HG02970 (cell line): Measurements from ENCODE around the gene BCAS3.

Source experiments
- ATAC-seq: cut with Tn5 transposase; IDR thresholded peaks from one replicate; pipeline ENCODE4 v1.9.1; 2021; ENCODE audit warnings: mild to moderate bottlenecking, moderate library complexity, moderate number of reproducible peaks; ENCODE audit not compliant: unreplicated experiment, low FRiP score

Gene BCAS3

DNA sequence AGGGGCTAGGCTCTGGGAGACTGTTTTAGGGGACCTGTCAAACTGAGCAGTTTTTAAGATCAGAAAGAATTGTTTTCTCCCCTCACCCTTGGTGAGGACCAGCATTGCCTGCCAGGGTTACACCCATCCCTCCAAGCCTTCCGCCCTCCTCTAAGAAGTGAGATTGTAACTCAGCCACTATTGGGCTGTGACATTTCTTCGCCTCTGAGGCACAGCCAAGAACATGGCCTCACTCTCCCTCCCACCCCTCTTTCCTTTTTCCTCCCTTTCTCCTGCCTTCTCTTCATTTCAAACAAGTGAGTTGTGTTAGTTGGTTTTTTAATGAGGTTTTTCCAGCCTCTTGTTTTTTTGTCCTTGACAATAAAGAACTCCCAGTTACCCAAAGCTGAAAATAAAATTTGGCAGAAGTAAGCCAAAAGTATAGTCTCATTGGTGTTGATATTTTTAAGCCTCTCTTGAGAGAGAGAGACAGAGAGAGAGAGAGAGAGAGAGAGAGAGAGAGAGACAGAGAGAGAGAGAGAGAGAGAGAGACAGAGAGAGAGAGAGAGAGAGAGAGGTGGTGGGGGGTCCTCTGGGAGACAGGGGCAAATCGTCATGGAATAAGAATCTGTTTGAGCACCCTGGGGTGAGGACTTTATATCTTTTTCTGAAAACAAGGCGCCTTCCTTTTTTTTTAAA lies 644.8 kb downstream of the BCAS3 start:
- ATAC-seq = no peak

DNA sequence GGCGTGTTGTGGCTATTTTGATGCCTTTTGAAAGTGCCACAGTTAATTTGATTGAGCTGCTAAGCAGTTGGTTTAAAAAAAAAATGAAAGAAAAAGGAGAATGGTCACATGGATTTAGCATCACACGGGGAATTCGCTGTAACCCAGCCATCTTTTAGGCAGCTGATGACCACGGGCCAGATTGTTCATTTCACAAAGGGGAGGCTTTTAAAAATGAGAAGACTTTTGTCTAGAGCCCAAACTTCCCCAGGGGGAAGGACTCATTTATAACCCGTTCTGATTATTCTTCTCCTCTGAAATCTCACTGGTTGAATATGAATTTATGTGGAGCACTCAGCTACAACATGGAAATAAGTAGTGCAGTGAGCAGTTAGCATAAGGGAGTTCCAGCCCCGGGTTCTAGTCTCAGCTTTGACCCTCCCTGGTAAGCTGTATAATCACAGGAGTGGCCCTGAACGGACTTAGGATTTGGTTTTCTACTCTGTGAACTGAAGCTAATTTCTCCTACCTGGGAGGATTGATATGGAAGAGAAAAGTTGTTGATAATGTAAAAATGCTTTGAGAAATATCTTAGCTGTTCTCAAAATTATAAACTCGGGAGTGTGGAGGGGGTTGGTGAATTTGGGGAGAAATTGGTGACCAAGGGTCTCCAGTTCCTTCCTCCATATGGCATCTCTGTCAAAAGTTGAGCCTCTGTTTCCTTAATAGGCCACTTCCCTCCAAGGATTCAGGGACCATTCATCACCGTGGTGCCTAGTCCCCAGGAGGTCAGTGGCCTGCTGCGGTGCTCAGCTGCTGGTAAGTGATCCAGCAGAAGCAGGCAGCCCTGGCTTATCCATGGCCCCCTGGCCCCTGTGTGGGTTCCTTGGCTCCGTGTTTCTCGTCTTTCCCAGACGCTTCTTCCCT lies 645.6 kb downstream of the BCAS3 start:
- ATAC-seq = no peak

DNA sequence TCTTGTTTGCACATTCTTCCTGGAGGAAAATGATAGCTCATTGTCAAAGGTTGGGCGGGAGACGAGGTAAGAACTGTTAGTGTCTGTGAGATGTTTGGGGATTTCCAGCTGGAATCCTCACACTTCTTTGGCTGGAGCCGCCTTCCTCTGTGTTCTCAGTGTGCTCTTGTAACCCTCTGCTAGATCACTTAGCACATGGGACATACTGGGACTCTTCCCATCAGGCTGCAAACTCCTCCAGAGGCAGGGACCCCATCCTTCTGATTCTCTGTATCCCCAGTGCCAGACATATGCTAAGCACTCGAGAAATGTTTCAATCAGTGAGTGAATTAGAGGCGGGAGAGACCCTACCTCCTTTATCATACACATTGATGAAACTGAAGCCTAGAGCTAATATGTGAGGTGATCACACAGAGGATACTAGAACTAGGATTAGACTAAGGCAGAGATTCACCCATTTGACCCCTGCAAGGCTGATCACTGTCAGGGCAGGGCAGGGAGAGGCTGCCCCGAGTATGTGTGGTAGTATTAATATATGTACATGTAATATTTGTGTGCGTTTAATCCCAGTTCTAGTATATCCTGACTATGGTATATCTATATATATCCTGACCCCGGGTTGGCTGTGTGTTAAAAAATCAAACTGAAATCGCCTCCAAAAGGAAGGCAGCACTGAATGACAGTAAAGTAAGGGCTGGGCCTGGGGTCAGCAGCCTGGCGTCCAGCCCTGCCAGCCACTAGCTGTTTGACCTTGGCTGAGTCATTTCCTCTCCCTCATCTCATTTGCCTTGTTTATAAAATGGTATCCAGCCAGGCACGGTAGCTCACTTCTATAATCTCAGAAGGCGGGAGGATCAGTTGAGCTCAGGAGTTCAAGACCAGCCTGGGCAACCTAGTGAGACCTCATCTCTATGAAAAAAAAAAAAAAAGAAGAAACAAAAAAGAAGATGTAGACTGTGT lies 646.5 kb downstream of the BCAS3 start:
- no peak for ATAC-seq

DNA sequence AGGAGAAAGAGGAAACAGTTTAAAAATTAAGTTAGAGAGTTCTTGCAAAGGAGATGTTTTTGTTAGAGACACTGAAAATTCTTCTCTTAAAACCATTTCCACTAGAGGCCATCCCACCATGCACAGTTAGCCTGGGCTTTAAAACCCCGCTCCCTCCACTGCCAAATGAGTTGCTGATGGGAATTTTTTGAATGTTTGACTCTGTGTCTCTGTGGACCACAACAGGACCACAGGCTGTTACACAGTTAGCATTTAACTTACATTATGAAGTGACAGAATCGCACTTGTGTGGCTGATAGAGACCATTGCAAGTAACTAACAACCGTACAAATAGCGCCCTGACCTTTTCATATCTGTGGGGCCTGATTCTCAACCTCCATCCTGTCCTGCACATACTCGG lies 647.3 kb downstream of the BCAS3 start:
- ATAC-seq = no peak

DNA sequence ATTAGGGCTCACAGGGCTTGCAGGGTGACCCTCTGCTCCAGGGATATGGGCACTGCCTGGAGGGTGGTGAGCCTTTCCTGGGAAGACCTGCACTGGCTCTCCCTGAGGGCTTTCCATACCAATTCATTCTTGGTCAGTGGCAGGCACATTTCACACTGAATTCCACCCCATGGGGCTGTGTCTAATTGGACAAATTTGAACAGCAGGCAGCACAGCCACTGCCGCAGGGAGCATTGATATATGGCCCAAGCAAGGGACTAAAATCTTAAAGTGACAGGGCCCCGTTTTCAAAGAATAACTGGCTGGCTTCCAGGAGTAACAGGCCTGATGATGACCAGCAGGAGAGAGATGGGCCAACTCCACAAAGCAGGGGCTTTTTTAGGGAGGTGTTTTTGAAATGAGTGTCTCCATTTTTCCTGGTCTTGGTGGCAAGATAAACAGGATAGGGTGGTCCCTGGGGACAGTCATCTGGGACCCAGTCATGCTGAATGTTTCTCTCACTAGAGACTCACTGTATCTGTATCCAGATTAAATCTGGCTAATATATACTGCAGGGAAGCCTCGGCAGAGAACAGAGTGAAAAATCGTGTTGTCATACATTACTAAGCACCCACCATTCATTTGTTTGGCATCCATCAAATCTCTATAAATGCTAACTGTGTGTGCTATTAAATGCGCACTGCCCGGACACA lies 647.9 kb downstream of the BCAS3 start:
- ATAC-seq = no peak

DNA sequence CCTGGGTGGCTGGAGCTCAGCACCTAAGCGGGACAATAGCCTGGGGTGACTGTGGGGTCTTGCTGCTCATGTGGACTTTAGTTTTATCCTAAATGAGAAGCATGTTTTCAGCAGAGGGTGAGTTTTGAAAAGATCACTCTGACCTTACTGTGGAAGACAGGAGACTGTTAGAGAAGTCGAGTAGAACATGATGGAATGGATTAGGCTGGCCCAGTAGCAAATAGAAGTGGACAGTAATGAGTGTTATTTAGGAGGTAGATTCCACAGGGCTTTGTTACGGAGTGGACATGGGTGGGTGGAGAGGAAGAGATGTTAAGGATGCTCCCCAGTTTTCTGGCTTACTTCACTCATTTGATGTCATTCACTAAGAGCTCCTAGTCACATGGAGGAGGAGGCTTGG lies 648.7 kb downstream of the BCAS3 start:
- ATAC-seq = no peak

DNA sequence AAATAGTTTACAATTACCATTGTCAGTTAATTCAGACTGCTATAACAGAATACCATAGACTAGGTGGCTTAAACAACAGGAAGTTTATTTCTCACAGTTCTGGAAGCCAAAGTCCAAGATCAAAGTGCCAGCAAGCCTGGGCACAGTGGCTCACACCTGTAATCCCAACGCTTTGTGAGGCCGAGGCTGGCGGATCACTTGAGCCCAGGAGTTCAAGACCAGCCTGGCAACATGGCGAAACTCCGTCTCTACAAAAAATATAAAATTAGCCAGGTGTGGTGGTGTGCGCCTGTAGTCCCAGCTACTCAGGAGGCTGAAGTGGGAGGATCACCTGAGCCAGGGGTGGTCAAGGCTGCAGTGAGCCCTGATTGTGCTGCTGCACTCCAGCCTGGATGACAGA lies 650.7 kb downstream of the BCAS3 start:
- no peak for ATAC-seq

DNA sequence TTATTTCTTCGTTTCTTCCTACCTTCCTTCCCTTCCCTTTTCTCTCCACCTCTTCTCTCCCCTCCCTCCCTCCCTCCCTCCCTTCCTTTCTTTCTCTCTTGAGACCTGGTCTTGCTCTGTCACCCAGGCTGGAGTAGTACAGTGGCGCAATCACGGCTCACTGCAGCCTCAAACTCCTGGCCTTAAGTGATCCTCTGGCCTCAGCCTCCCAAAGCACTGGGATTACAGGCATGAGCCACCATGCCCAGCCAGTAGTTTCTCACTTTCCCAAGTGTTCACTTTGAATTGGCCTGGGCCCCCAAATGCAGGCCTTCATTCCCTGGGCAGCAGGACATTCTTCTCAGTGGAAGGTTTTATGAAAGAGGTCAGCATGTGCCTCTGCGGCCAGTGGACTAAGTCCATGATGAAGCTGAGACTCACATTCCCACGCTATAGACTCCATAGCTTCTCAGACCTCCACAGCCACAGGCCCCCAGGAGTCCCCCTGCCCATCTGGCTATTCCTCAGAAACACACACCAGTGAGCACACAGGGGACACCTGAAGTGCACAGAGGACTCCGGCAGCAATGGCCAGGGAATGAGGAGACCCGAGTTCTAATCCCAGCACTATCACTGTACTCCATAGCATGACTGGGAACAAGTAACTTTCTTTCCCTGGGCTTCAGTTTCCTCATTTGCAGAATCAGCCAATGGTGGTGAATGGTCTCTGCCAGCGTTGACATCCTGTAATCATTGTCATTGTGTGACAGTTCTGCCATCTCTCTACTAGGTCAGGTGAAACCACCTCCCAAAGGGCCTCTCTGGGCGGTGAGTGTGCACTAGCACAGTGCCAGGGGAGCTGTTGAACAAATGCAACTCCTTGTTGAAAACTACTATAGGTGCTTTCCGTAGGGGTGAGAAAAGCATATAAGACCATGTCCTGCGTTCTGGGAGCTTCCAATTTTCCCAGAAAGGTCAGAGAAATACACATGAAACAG lies 652.8 kb downstream of the BCAS3 start:
- ATAC-seq = no peak

DNA sequence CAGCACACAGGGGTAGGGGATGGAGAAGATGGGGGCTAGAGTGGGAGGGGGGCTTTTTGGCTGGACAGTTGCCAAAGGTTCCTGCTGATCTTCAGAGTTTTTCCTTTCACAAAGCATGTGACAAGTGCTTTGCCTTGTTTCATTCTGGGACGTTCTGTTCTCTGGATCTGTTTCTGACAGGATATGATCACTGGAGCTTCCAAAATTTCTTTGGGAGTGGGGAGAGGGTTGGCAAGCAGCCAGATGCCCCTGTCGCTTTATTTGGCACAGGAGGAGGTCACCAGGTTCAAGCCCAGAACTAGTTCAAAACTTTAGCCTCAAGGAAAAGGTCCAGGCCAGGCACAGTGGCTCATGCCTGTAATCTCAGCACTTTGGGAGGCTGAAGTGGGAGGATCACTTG lies 653.5 kb downstream of the BCAS3 start:
- no peak for ATAC-seq

DNA sequence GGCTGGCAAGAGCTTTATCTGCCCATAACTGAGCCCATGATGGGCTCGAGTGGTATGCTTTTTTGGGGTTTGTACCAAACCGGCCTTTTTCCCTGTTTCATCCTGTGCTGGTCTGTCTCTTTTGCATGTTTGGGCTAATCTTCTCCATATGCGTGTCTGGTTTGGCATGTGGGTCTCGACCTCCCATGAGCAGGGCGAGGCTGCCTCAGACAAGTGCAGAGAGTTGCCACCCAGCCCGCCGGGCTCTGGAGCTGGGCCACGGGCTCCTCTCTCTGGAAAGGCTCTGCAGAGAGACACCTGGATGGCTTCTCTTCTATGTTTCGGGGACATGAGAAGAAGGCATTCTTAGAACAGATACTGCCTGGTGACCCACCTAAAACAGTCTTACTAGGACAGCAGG lies 654.2 kb downstream of the BCAS3 start:
- ATAC-seq = no peak

DNA sequence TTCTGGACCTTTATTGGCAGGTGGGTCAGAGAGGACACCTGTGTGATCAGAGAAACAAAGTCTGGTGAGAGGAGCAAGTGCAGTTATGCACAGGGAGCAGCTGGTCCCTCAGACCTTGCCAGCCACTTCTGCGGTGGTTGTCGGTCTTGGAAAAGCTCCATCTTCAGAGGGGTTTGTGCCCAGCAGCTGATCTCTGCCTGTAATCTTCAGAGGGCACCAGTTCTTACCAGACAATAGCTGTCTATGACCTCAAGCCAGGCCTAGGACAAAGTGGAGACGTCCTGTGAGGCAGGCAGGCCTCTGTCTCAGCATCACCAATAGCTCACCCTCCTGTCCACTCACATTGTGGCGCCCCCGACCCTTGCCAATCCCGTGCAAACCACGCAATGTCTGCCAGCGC lies 655.5 kb downstream of the BCAS3 start:
- ATAC-seq = no peak

DNA sequence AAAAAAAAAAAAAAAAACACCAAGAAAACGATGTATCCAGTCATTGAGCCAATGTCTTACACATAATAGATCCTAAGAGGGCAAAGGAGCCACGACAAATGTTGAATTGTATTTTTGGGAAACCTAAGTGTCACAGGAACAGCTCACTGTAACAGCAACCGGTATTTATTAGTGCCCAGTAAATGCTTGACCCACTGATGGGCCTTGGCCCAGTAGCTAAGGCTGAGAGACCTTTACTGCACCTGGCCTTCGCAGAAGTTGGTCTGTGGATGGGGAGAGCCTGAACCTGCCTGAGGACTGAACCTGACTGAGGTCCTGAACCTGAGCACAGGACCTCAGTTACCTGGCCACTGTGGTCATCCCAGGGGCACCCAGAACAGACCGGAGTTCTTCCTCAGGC lies 657.0 kb downstream of the BCAS3 start:
- ATAC-seq = no peak

DNA sequence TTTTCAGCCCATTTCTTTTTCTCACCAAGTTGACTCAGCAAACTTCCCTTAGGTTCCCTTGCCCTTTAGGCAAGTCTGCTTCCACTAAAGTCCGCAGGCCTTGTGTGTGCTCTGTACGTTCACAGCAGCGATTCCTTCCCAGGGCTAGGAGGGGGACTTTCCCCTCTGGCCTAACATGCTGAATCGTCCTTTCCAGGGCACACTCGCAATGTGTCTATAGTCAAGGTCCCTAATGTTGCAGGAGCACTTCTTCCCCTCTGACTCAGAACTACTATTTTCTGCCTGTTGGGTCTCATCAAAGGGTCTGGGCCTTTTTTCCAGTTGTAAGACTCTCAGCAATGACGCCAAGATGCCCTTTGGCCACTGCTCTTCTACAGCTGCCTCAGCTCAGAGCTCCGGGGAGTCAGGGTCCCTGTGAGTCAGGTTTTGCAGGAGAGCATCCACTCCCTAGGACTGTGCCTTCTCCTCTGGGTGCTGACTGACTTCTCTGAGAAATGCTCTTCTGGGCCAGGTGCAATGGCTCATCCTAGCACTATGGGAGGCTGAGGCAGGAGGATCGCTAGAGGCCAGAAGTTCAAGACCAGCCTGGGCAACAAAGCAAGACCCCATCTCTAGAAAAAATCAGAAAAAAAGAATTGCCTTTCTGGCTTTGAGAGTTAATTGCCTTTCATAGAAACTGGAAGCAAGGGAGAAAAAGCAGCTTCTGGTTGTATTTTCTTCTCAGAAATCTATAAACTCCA lies 657.6 kb downstream of the BCAS3 start:
- ATAC-seq = no peak

DNA sequence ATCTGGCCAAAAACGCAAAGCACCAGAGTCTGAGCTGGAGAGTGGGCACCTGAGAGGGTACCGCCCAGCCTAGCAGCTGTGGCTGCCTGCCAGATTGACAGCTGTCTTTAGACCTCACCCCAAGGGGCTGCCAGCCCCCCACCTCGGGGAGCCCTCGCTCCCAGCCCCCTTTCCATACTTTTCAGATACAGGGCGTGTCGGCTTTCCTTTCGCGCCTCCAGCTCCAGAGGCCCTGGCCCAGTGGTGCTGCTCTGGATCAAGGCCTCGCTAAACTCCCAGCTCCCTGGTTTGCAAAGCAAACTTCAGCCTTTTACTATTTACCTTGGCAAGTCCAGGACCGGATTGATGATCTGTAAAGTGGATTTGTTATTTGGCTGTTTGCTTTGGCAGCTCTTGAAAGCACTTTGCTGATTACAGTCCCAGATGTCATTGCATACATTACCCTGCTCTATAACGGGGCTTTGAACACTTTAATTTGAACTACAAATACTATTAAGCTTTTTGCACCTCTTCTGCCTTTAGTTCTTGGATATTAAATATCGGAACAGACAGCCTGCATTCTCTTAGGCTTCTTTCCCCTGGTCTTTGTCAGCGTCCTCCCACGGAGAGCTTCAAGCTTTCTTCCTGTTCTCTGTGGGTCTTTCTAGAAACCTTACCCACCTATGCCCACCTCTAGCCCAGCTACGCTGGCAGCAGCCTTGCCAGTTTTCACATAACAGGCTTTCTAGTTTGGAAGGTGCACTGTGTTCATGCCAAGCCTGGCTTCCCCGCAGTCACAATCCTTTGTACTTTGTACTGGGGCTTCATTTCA lies 658.4 kb downstream of the BCAS3 start:
- ATAC-seq = no peak

DNA sequence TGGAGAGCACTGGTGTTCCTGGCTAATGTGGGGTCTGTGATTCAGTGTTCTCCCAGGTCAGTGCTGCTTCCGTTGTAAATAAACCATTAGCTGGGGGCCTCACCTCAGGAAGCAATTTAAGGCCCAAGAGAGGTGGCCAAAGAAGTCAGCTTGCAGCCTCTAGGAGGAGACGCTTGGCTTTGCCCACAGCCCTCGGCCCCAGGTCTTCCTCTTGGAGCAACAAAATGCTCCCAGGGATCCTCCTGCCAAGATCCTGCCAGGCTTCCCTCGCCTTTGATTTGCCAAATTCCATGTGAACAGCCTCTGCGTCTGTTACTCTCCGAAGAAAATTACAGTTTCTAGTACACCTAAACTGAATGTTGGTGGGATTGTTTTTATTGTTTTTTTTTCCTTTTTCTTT lies 659.6 kb downstream of the BCAS3 start:
- ATAC-seq = no peak

DNA sequence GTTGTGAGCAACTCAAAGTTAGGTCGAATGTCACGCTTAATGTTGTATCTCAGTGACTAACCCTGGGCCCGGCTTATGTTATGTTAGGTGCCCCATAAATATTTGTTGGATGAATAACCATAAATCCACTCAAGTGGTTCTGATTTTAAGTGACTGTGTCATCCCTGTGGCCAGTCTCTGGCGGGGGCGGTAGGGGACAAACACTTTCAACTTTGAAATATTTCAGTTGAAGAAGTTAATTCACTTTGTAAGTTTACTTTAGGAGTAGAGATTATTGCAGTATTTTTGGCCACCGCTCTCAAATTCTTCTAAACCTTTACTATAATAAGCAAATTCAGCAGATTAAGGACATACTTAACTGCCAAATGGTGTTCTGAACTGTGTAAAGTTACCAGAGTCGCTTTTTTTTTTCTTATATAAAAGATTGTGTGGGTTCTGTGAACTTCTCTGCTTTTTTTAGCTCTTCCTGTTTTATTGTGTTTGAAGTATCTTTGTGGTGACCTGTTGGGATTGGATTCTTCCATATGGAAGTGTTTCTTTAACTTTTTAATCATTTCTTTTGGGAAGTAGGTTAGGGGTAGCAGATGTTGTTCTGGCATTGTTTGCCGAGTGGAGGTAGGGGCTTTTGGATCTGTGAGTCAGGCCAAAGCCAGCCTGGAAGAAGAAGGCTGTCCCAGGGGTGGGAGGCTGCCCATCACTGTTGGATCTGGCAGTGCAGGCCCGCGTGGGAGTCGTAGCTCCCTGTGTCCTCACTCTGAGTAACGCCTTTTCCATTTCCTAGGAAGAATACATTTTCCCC lies 660.5 kb downstream of the BCAS3 start:
- no peak for ATAC-seq
